Measurements from ENCODE around the gene GATAD1.

DNA sequence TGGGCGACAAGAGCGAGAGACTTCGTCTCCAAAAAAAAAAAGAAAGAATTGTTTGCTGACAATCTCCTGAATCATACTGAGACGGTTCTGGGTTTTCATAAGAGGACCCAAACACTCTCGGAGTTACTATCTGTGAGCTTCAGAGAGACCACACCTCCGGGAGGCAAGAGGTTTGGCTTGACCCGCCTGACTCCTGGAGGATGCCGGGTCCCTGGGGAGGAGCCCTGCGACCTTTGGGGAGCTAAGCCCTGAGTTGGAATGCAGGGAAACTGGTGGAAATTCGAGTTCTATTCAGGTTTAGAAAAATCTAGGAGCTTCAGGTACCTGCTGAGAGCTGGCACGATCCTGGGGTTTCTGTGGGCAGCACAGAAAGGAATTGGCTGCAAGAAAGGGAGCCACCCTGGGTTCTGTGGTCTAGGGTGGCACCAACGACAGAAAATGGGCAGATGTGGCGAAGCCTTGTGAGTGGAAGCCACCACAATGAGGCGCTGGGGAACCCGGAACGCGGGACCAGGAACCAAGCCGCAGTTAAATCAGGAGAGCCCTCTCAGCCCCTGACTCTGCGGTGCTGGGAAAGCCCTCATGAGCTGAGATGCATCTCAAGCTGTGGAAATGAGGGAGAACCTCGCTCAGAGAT is 21.9 kb upstream of the GATAD1 start:
- TF ChIP-seq, protein P1, sequence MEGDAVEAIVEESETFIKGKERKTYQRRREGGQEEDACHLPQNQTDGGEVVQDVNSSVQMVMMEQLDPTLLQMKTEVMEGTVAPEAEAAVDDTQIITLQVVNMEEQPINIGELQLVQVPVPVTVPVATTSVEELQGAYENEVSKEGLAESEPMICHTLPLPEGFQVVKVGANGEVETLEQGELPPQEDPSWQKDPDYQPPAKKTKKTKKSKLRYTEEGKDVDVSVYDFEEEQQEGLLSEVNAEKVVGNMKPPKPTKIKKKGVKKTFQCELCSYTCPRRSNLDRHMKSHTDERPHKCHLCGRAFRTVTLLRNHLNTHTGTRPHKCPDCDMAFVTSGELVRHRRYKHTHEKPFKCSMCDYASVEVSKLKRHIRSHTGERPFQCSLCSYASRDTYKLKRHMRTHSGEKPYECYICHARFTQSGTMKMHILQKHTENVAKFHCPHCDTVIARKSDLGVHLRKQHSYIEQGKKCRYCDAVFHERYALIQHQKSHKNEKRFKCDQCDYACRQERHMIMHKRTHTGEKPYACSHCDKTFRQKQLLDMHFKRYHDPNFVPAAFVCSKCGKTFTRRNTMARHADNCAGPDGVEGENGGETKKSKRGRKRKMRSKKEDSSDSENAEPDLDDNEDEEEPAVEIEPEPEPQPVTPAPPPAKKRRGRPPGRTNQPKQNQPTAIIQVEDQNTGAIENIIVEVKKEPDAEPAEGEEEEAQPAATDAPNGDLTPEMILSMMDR (conservative IDR thresholded peaks at IDR 0.05): no peak
- TF ChIP-seq ZFX (IDR thresholded peaks at IDR 0.05): no peak
